Left ventricle myocardium inferior (tissue), 1 donor: ENCODE measurements around the gene MYOF. TPM values are rescaled to one million over a fixed set of nuclear protein-coding genes. Genes with fewer than 3 reads are reported as not detected.
"Not testable (repeated sequence)": the region's sequence is repeated elsewhere in the genome, so short reads cannot be mapped to it uniquely, and the experiment has no call there.

ENCODE experiments used
- DNase-seq: peaks from one replicate; pipeline ENCODE4 v3.0.0-alpha.2; 2020
- H3K27ac ChIP-seq: fragments of 200-600 bp; replicated peaks from 2 replicates; pipeline ENCODE4 v1.8.0; 2021
- H3K27me3 ChIP-seq: fragments of 200-600 bp; 2 replicates; pipeline ENCODE4 v1.8.0; 2021; ENCODE audit warnings: low read depth
- H3K36me3 ChIP-seq: fragments of 200-600 bp; 2 replicates; pipeline ENCODE4 v1.8.0; 2021
- H3K4me1 ChIP-seq: fragments of 200-600 bp; 2 replicates; pipeline ENCODE4 v1.8.0; 2021
- H3K4me3 ChIP-seq: fragments of 200-600 bp; 2 replicates; pipeline ENCODE4 v1.8.0; 2021; ENCODE audit warnings: mild to moderate bottlenecking, moderate library complexity
- H3K9me3 ChIP-seq: fragments of 200-600 bp; replicated peaks from 2 replicates; pipeline ENCODE4 v1.8.0; 2021
- CTCF ChIP-seq: fragments of 200-600 bp; IDR thresholded peaks from 2 replicates; pipeline ENCODE4 v1.8.0; 2021; ENCODE audit warnings: antibody characterized with exemption, mild to moderate bottlenecking, borderline replicate concordance
- intact Hi-C: fragments of 100-400 bp; cut with micrococcal nuclease; formaldehyde crosslinking; loops from one replicate; pipeline ENCODE4 v1.11.0; 2022
- total RNA-seq: library from RNA; stranded (reverse); fragmentation: NEBNext Ultra II Directional; extraction: Animal tissue kit (Norgen Biotek cat#: 25700); gene quantifications from one replicate; pipeline ENCODE4 v1.2.1, GENCODE V29; 2021
- donor health status: DM: no; HTN: yes; CAD: no; lungs with severe emphysema.

The MYOF gene
- total RNA-seq, 1 donor from 2014 or later, result 43.6 TPM

- Histone ChIP-seq H3K36me3 (no peaks in the 10 kb centered on the region), H3K27me3 (no peaks in the 10 kb centered on the region), H3K4me3 (no peak overlapping the region), H3K9me3 (no peaks in the 10 kb centered on the region), H3K4me1 (peaks cover 62% of the 10 kb centered on the region), H3K27ac (no peak overlapping the region)
- intact Hi-C loops, result no loop called here
- no peak for DNase-seq
- TF ChIP-seq CTCF, result no peak
Observed at GRCh38 chr10:93473161-93473560, 9.0 kb downstream of the MYOF start.

GRCh38 chr10:93471110-93471651, 11.0 kb downstream of the MYOF start:
- DNase-seq, result no peak
- peak overlapping the region; percentile 37 for H3K27ac ChIP-seq
- intact Hi-C loops, result no loop called here
- no peak overlapping the region for H3K4me3 ChIP-seq
- no peaks in the 10 kb centered on the region for H3K36me3 ChIP-seq
- no peaks in the 10 kb centered on the region for H3K27me3 ChIP-seq
- no peak for TF ChIP-seq CTCF
- peaks cover 65% of the 10 kb centered on the region for H3K4me1 ChIP-seq
- H3K9me3 ChIP-seq, result no peaks in the 10 kb centered on the region

GRCh38 chr10:93469454-93469853, 12.7 kb downstream of the MYOF start:
- no peaks in the 10 kb centered on the region for H3K9me3 ChIP-seq
- peak; percentile 21 for DNase-seq
- H3K36me3 ChIP-seq, result no peaks in the 10 kb centered on the region
- peaks cover 73% of the 10 kb centered on the region for H3K4me1 ChIP-seq
- no peak overlapping the region for H3K4me3 ChIP-seq
- peak overlapping the region; percentile 44 for H3K27ac ChIP-seq
- H3K27me3 ChIP-seq, result no peaks in the 10 kb centered on the region
- intact Hi-C loops, result no loop called here
- no peak for TF ChIP-seq CTCF

- peaks cover 76% of the 10 kb centered on the region for H3K4me1 ChIP-seq
- H3K27ac ChIP-seq, result peak overlapping the region; percentile 62
- intact Hi-C loops, result no loop called here
- no peak overlapping the region for H3K4me3 ChIP-seq
- no peaks in the 10 kb centered on the region for H3K27me3 ChIP-seq
- no peaks in the 10 kb centered on the region for H3K36me3 ChIP-seq
- no peaks in the 10 kb centered on the region for H3K9me3 ChIP-seq
- no peak for DNase-seq
- TF ChIP-seq CTCF, result no peak
Observed at GRCh38 chr10:93468461-93469213, 13.5 kb downstream of the MYOF start.

- Histone ChIP-seq H3K27ac (peak overlapping the region; percentile 62), H3K4me1 (peaks cover 74% of the 10 kb centered on the region)
- intact Hi-C loops, H3K36me3 ChIP-seq, H3K4me3 ChIP-seq, H3K9me3 ChIP-seq, DNase-seq, H3K27me3 ChIP-seq: not testable (repeated sequence)
Observed at GRCh38 chr10:93467635-93468034, 14.5 kb downstream of the MYOF start.

- H3K4me3 ChIP-seq, result peak overlapping the region; percentile 43
- peaks cover 79% of the 10 kb centered on the region for H3K4me1 ChIP-seq
- DNase-seq, result peak; percentile 75
- intact Hi-C loops, result no loop called here
- H3K9me3 ChIP-seq, result no peaks in the 10 kb centered on the region
- H3K27me3 ChIP-seq, result no peaks in the 10 kb centered on the region
- H3K27ac ChIP-seq, result peak overlapping the region; percentile 93
- no peak for TF ChIP-seq CTCF
- H3K36me3 ChIP-seq, result no peaks in the 10 kb centered on the region
Observed at GRCh38 chr10:93465806-93466675, 16.1 kb downstream of the MYOF start.
